ENCODE results near the gene ZDHHC11B.
"Not testable (repeated sequence)": the region's sequence is repeated elsewhere in the genome, so short reads cannot be mapped to it uniquely, and the experiment has no call there.

- not testable (repeated sequence) for TF ChIP-seq CTCF, POLR2AphosphoS5, POLR2A, EP300 (IDR thresholded peaks at IDR 0.05)
These were observed 13.3 kb downstream of the ZDHHC11B start for GRCh38 chr5:771087-771781.

All from stomach (tissue), 4 donors.